RWPE2 (cell line): ENCODE results near the gene OR2T27.
"Not testable (repeated sequence)": the region's sequence is repeated elsewhere in the genome, so short reads cannot be mapped to it uniquely, and the experiment has no call there.

Experiments
- ATAC-seq: fragments of 200-7000 bp; cut with Tn5 transposase; 3 replicates; pipeline ENCODE4 v1.9.1; 2021; ENCODE audit warnings: low read depth
- DNase-seq: peaks from one replicate; pipeline ENCODE4 v3.0.0-alpha.2; 2020; ENCODE audit warnings: low spot score
- H3K27ac ChIP-seq: fragments of 450-650 bp; 2 replicates; pipeline ENCODE4 v1.5.1; 2017; ENCODE audit warnings: mild to moderate bottlenecking; ENCODE audit not compliant: poor library complexity, severe bottlenecking
- H3K27me3 ChIP-seq: fragments of 250-450 bp; sonication (Bioruptor Pico); 2 replicates; pipeline ENCODE4 v1.5.1; 2021; ENCODE audit warnings: mild to moderate bottlenecking, moderate library complexity; ENCODE audit not compliant: insufficient read depth, poor library complexity, severe bottlenecking
- H3K36me3 ChIP-seq: fragments of 250-450 bp; sonication (Bioruptor Pico); 2 replicates; pipeline ENCODE4 v1.5.1; 2020; ENCODE audit warnings: low read depth, mild to moderate bottlenecking, moderate library complexity
- H3K4me1 ChIP-seq: fragments of 250-450 bp; sonication (Bioruptor Pico); 2 replicates; pipeline ENCODE4 v1.5.1; 2021; ENCODE audit warnings: mild to moderate bottlenecking, moderate library complexity; ENCODE audit not compliant: insufficient read depth, poor library complexity, severe bottlenecking
- H3K4me3 ChIP-seq: fragments of 250-450 bp; sonication (Bioruptor Pico); 2 replicates; pipeline ENCODE4 v1.5.1; 2021; ENCODE audit warnings: mild to moderate bottlenecking, moderate library complexity; ENCODE audit not compliant: severe bottlenecking
- H3K9me3 ChIP-seq: fragments of 250-450 bp; sonication (Bioruptor Pico); 2 replicates; pipeline ENCODE4 v1.5.1; 2021; ENCODE audit warnings: mild to moderate bottlenecking, moderate library complexity; ENCODE audit not compliant: severe bottlenecking
- CTCF ChIP-seq: fragments of 450-650 bp; IDR thresholded peaks from one replicate; pipeline ENCODE4 v1.5.1; 2017; ENCODE audit warnings: mild to moderate bottlenecking, moderate library complexity; ENCODE audit not compliant: poor library complexity, severe bottlenecking

The OR2T27 gene

DNA sequence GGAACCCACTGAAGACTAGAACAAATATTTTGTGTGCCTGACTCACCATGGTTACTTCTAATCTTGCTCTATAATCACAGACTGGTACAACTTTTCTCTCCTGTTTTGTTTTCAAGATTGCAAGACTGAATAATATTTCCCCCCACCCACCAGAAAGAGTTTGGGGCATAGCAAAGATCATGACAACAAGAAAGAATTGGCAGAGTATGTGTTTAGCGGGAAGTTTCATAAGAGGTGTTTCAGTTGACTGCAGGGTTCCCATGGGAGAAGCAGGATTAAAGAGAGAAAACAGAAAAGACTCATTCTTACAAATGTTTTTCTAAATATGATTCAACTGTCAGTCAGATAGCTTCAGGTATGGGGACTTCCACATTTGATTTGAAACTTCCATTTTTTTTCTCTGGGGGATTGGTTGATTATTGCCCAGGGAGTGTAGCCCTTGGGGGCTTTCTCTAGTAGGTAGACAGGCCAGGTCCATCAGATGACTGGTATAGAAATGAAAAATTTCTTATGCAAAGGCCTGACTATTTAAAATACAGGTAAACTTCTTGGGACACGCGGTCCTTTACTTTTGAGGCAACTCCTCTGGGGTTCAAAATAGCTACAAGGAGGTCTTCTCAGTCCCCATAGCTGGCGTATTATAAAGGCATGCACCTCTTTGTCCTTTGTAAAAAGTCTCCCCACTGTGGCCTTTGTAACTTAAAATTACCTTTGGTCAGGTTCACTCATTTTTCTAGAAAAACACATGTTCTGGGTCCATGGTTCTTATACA lies 33.4 kb upstream of the OR2T27 start:
- no peak overlapping the region for H3K4me3 ChIP-seq
- DNase-seq (no peak), ATAC-seq (no peak)
- no peak for TF ChIP-seq CTCF
- no peak overlapping the region for H3K27ac ChIP-seq
- no peaks in the 10 kb centered on the region for H3K27me3 ChIP-seq
- no peaks in the 10 kb centered on the region for H3K36me3 ChIP-seq
- H3K9me3 ChIP-seq: no peaks in the 10 kb centered on the region
- no peaks in the 10 kb centered on the region for H3K4me1 ChIP-seq

- Histone ChIP-seq H3K27ac (no peak overlapping the region), H3K4me1 (no peaks in the 10 kb centered on the region), H3K27me3 (no peaks in the 10 kb centered on the region), H3K36me3 (no peaks in the 10 kb centered on the region), H3K4me3 (no peak overlapping the region), H3K9me3 (no peaks in the 10 kb centered on the region)
- TF ChIP-seq CTCF: no peak
- ATAC-seq (no peak), DNase-seq (no peak)
These were observed 31.5 kb upstream of the OR2T27 start for GRCh38 chr1:248686815-248687214.

DNA sequence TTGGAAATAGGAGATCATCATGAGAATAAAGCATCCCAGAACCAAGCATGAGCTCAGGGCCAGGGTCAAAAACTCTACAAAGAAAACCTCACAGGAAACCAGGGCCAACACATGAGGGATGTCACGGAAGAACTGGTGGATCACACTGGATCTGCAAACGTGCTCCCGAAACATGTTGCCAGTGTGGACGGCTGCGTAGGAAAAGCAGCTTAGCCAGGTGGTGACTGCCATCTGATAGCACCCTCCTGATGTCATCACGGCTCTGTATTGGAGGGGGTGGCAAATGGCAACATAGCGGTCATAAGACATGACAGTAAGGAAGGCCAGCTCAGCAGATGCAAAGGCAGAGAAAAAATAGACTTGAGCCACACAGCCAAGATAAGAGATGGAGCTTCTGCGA lies 26.3 kb upstream of the OR2T27 start:
- H3K27ac ChIP-seq: no peak overlapping the region
- ATAC-seq: no peak

GRCh38 chr1:248670003-248670402 lies 14.7 kb upstream of the OR2T27 start:
- Histone ChIP-seq H3K27me3 (no peaks in the 10 kb centered on the region), H3K9me3 (no peaks in the 10 kb centered on the region), H3K4me3 (no peak overlapping the region), H3K27ac (no peak overlapping the region), H3K36me3 (no peaks in the 10 kb centered on the region), H3K4me1 (no peaks in the 10 kb centered on the region)
- no peak for ATAC-seq
- DNase-seq: no peak
- TF ChIP-seq CTCF: no peak

More for the DNA sequence above, 26.3 kb upstream of the OR2T27 start:
- TF ChIP-seq CTCF: no peak
- H3K4me1 ChIP-seq: no peaks in the 10 kb centered on the region
- no peaks in the 10 kb centered on the region for H3K36me3 ChIP-seq
- DNase-seq: no peak
- no peaks in the 10 kb centered on the region for H3K9me3 ChIP-seq
- no peaks in the 10 kb centered on the region for H3K27me3 ChIP-seq
- no peak overlapping the region for H3K4me3 ChIP-seq

GRCh38 chr1:248663453-248664328 lies 8.4 kb upstream of the OR2T27 start:
- not testable (repeated sequence) for H3K27me3 ChIP-seq, H3K27ac ChIP-seq, H3K4me1 ChIP-seq, DNase-seq, H3K36me3 ChIP-seq, H3K4me3 ChIP-seq, ATAC-seq, H3K9me3 ChIP-seq

DNA sequence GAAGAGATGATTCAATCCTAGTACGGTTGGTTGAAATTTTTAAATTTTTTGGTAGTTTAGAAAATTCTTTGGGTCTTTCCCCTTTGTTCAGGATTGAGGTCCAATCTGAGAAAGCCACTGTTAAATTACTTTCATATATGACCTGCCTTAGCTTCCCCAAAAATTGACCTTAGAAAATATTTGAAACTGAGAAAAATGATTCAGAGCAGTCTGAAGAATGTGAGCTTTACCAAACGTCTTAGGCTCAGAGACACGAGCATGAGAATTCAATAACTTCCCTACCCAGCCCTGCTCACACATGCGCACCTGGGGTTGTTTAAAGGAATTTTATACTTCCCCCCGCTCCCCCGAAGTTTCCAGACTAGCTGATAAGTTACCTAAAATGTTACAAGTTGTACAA lies 1.5 kb upstream of the OR2T27 start:
- H3K27ac ChIP-seq, H3K27me3 ChIP-seq, DNase-seq, ATAC-seq, H3K4me1 ChIP-seq, H3K4me3 ChIP-seq, H3K9me3 ChIP-seq, H3K36me3 ChIP-seq: not testable (repeated sequence)

GRCh38 chr1:248648770-248649536 lies 6.4 kb downstream of the OR2T27 start:
- DNase-seq, ATAC-seq, H3K4me3 ChIP-seq, H3K4me1 ChIP-seq, H3K27ac ChIP-seq, H3K27me3 ChIP-seq, H3K9me3 ChIP-seq, H3K36me3 ChIP-seq: not testable (repeated sequence)
